ENCODE measurements around the gene SPG7.

DNA sequence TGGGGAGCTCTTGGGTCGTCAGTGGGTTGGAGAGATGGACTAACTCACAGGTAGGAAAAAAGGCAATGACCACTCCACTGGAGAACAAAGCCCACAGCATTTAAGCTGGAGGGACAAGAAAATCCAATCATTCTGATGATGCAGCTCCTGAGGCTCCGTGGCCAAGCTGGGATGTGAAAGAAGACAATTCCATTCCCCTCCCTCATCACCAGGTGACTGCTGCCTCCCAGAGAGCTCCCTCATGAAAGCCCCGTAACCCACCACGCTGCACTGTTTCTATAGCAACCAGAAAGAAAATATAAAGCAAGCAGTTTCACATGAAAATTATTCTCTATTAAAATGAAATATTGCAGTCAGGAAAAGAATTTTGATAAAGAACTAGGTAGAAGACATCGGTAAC is 33.1 kb upstream of the SPG7 start:
- TF ChIP-seq, protein P1, sequence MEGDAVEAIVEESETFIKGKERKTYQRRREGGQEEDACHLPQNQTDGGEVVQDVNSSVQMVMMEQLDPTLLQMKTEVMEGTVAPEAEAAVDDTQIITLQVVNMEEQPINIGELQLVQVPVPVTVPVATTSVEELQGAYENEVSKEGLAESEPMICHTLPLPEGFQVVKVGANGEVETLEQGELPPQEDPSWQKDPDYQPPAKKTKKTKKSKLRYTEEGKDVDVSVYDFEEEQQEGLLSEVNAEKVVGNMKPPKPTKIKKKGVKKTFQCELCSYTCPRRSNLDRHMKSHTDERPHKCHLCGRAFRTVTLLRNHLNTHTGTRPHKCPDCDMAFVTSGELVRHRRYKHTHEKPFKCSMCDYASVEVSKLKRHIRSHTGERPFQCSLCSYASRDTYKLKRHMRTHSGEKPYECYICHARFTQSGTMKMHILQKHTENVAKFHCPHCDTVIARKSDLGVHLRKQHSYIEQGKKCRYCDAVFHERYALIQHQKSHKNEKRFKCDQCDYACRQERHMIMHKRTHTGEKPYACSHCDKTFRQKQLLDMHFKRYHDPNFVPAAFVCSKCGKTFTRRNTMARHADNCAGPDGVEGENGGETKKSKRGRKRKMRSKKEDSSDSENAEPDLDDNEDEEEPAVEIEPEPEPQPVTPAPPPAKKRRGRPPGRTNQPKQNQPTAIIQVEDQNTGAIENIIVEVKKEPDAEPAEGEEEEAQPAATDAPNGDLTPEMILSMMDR (IDR thresholded peaks at IDR 0.05; ENCODE audit: low read depth, low read length, missing input control) = no peak
- TF ChIP-seq, protein P2, sequence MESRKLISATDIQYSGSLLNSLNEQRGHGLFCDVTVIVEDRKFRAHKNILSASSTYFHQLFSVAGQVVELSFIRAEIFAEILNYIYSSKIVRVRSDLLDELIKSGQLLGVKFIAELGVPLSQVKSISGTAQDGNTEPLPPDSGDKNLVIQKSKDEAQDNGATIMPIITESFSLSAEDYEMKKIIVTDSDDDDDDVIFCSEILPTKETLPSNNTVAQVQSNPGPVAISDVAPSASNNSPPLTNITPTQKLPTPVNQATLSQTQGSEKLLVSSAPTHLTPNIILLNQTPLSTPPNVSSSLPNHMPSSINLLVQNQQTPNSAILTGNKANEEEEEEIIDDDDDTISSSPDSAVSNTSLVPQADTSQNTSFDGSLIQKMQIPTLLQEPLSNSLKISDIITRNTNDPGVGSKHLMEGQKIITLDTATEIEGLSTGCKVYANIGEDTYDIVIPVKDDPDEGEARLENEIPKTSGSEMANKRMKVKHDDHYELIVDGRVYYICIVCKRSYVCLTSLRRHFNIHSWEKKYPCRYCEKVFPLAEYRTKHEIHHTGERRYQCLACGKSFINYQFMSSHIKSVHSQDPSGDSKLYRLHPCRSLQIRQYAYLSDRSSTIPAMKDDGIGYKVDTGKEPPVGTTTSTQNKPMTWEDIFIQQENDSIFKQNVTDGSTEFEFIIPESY (IDR thresholded peaks at IDR 0.05) = no peak
- TF ChIP-seq JUND (IDR thresholded peaks at IDR 0.05) (no peak), EGR1 (IDR thresholded peaks at IDR 0.05; ENCODE audit: low read depth in 2 of 2) (no peak), RXRA (IDR thresholded peaks at IDR 0.05) (no peak), HNF4G (IDR thresholded peaks at IDR 0.05) (no peak), FOXA1 (IDR thresholded peaks at IDR 0.05) (no peak)
